CD14-positive monocyte (primary cell): Measurements from ENCODE around the gene GRIA3. TPM values are rescaled to one million over a fixed set of nuclear protein-coding genes. Genes with fewer than 3 reads are reported as not detected.

Source experiments
- DNase-seq, 3 donors: peaks; one replicate each; pipeline ENCODE4 v3.0.0-alpha.2; 2011 to 2022
- H2AFZ ChIP-seq: 2 replicates; pipeline ENCODE4 v1.6.0; 2012; ENCODE audit warnings: mild to moderate bottlenecking, low read depth, low read length, inconsistent platforms; ENCODE audit not compliant: insufficient read depth, poor library complexity, severe bottlenecking
- H3K27ac ChIP-seq, 2 donors: 1 replicate in 1 of 2; 2 replicates in 1 of 2; pipeline ENCODE4 v1.5.1; 2012 to 2013; ENCODE audit warnings: low read length in 2 of 2, control low read depth in 1 of 2, inconsistent platforms in 1 of 2, low read depth in 1 of 2, mild to moderate bottlenecking in 1 of 2
- H3K27me3 ChIP-seq, 2 donors: one replicate each; pipeline versions ENCODE4 v1.6.0 to v1.6.1; 2011 to 2013; ENCODE audit warnings: low read length in 2 of 2; ENCODE audit not compliant: control insufficient read depth in 2 of 2, insufficient read depth in 2 of 2
- H3K36me3 ChIP-seq, 2 donors: replicated peaks in 1 of 2; 1 replicate in 1 of 2; 2 replicates in 1 of 2; pipeline versions ENCODE4 v1.5.1 to v1.6.1; 2012 to 2013; ENCODE audit warnings: low read length in 2 of 2, control low read depth in 1 of 2, inconsistent platforms in 1 of 2, mild to moderate bottlenecking in 1 of 2; ENCODE audit not compliant: insufficient read depth in 2 of 2, control insufficient read depth in 1 of 2
- H3K4me1 ChIP-seq, 2 donors: 1 replicate in 1 of 2; 2 replicates in 1 of 2; pipeline versions ENCODE4 v1.5.1 to v1.6.1; 2012 to 2013; ENCODE audit warnings: low read length in 2 of 2, control low read depth in 1 of 2, inconsistent platforms in 1 of 2, mild to moderate bottlenecking in 1 of 2, moderate library complexity in 1 of 2; ENCODE audit not compliant: insufficient read depth in 2 of 2, control insufficient read depth in 1 of 2
- H3K4me2 ChIP-seq: replicated peaks from 2 replicates; pipeline ENCODE3; 2012; ENCODE audit warnings: low read length, moderate library complexity, mild to moderate bottlenecking; ENCODE audit not compliant: poor library complexity, severe bottlenecking; ENCODE audit errors: extremely low read depth
- H3K4me3 ChIP-seq, 3 experiments: fragments of 200-600 bp in 1 of 3; sonication (generic) in 1 of 3; replicated peaks in 1 of 3; 1 replicate in 2 of 3; 2 replicates in 1 of 3; pipeline ENCODE4 v1.5.1; 2011 to 2013; ENCODE audit warnings: low read length in 3 of 3, mild to moderate bottlenecking in 3 of 3, control low read depth in 2 of 3, low read depth in 2 of 3, inconsistent platforms in 1 of 3, moderate library complexity in 1 of 3
- H3K79me2 ChIP-seq: 2 replicates; pipeline ENCODE4 v1.6.0; 2012; ENCODE audit warnings: mild to moderate bottlenecking, control low read depth, inconsistent platforms, low read length, moderate library complexity; ENCODE audit not compliant: insufficient read depth
- H3K9ac ChIP-seq: 2 replicates; pipeline ENCODE4 v1.6.0; 2017; ENCODE audit warnings: low read length, mild to moderate bottlenecking; ENCODE audit not compliant: insufficient read depth, poor library complexity, severe bottlenecking
- H3K9me3 ChIP-seq, 2 donors: replicated peaks in 1 of 2; 1 replicate in 1 of 2; 2 replicates in 1 of 2; pipeline versions ENCODE4 v1.5.1 to v1.6.1; 2012 to 2013; ENCODE audit warnings: low read length in 2 of 2, control low read depth in 1 of 2; ENCODE audit not compliant: control insufficient read depth in 1 of 2, insufficient read depth in 1 of 2
- H4K20me1 ChIP-seq: 2 replicates; pipeline ENCODE4 v1.6.0; 2012; ENCODE audit warnings: mild to moderate bottlenecking, low read length, control low read depth, moderate library complexity; ENCODE audit not compliant: insufficient read depth
- H3K27ac Mint-ChIP-seq, 7 donors: one replicate each; pipeline ENCODE4 v1.8.0; 2020; ENCODE audit warnings: mild to moderate bottlenecking in 7 of 7, mixed read lengths in 7 of 7, moderate library complexity in 6 of 7, inconsistent platforms in 2 of 7
- H3K27me3 Mint-ChIP-seq, 3 donors: one replicate each; pipeline ENCODE4 v1.8.0; 2021 to 2022; ENCODE audit warnings: low read depth in 3 of 3, mild to moderate bottlenecking in 3 of 3, mixed read lengths in 3 of 3, moderate library complexity in 3 of 3, inconsistent platforms in 1 of 3
- H3K36me3 Mint-ChIP-seq, 2 donors: one replicate each; pipeline ENCODE4 v1.8.0; 2020; ENCODE audit warnings: mixed read lengths in 2 of 2, inconsistent platforms in 1 of 2, mild to moderate bottlenecking in 1 of 2
- H3K4me1 Mint-ChIP-seq: one replicate; pipeline ENCODE4 v1.8.0; 2020; ENCODE audit warnings: mild to moderate bottlenecking, mixed read lengths
- H3K4me3 Mint-ChIP-seq, 2 donors: one replicate each; pipeline ENCODE4 v1.8.0; 2020; ENCODE audit warnings: mild to moderate bottlenecking in 2 of 2, mixed read lengths in 2 of 2, moderate library complexity in 1 of 2
- H3K9me3 Mint-ChIP-seq, 7 donors: one replicate each; pipeline ENCODE4 v1.8.0; 2020 to 2022; ENCODE audit warnings: mixed read lengths in 7 of 7, mild to moderate bottlenecking in 6 of 7, moderate library complexity in 6 of 7, inconsistent platforms in 2 of 7
- WGBS: methylation state at CpG from one replicate; pipeline ENCODE4 v1.1.5; 2013; ENCODE audit warnings: missing lambda C conversion rate; ENCODE audit not compliant: insufficient coverage; 5-methylcytosine and 5-hydroxymethylcytosine counted together
- intact Hi-C, 2 donors: fragments of 100-400 bp; cut with micrococcal nuclease; formaldehyde crosslinking; loops; one replicate each; pipeline versions ENCODE4 v1.15.0 to v1.15.1; 2023
- polyA minus RNA-seq: library from RNA; depleted of rRNA, polyadenylated mRNA; stranded (reverse); fragments of >200 nt; gene quantifications from 2 replicates; pipeline ENCODE4 v1.2.3, GENCODE V29; 2012
- polyA plus RNA-seq, 3 donors: library from polyadenylated mRNA; depleted of rRNA in 1 of 3; unstranded in 2 of 3; stranded (reverse) in 1 of 3; fragments of 300-500 nt in 2 of 3; fragments of >200 nt in 1 of 3; fragmentation: Illumina TruSeq in 2 of 3; gene quantifications; 1 replicate in 2 of 3; 2 replicates in 1 of 3; pipeline ENCODE4 v1.2.3, GENCODE V29; 2012 to 2021
- total RNA-seq, 12 experiments: library from RNA in 1 of 12; stranded (reverse) in 1 of 12; fragments of 120-200 nt in 1 of 12; gene quantifications; one replicate each; pipeline ENCODE4 v1.2.4 and lab custom pipeline; 2013 to 2026; ENCODE audit warnings: mixed read lengths in 6 of 12, inconsistent platforms in 1 of 12
- TF ChIP-seq, protein P1 (sequence below): fragments of 200-600 bp; IDR thresholded peaks from one replicate; pipeline ENCODE4 v1.8.0; 2022; ENCODE audit warnings: antibody characterized with exemption, mild to moderate bottlenecking

The GRIA3 gene
- total RNA-seq (2013) = 0.04 TPM
- not detected for polyA plus RNA-seq
- polyA minus RNA-seq = not detected in 2 replicates
- 0 to 0.92 (median 0) reads per million in 11 experiments for total RNA-seq (lab: John Stamatoyannopoulos, UW)

DNA sequence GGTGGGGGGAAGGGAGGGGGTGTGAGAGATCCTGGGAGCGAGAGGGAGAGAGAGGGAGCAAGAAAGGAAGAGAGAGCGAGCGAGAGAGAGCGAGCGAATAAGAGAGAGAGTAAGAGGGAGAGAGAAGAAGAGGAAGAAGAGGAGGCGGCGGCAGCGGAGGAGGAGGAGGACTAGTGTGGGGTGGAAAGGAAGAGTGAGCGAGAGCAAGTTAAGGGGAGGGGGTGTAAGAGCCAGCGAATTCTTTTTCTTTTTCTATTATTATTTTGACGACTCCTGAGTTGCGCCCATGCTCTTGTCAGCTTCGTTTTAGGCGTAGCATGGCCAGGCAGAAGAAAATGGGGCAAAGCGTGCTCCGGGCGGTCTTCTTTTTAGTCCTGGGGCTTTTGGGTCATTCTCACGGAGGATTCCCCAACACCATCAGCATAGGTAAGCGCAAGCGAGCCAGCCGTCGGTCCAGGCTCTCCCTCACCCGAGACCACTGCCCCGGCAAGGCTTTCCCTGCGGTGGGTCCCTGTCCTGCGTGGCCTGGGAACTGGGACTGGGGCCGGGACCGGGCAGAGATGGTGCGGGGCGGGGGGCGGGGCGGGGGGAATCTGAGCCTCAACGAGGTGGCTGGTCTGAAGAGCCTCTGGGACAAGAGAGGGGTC lies at the start of gene GRIA3:
Gene GRIA3, plus strand, starts transcription at position 60 of the 647 bp plus-strand sequence. Its CDS starts 258 bp downstream, at position 318.
- H3K79me2 ChIP-seq = no peaks in the 10 kb centered on the region
- H3K4me1 ChIP-seq = no peaks in the 10 kb centered on the region
- DNase-seq = no peak
- H3K4me3 ChIP-seq = no peak within 1 kb of the TSS
- TF ChIP-seq, protein P1, sequence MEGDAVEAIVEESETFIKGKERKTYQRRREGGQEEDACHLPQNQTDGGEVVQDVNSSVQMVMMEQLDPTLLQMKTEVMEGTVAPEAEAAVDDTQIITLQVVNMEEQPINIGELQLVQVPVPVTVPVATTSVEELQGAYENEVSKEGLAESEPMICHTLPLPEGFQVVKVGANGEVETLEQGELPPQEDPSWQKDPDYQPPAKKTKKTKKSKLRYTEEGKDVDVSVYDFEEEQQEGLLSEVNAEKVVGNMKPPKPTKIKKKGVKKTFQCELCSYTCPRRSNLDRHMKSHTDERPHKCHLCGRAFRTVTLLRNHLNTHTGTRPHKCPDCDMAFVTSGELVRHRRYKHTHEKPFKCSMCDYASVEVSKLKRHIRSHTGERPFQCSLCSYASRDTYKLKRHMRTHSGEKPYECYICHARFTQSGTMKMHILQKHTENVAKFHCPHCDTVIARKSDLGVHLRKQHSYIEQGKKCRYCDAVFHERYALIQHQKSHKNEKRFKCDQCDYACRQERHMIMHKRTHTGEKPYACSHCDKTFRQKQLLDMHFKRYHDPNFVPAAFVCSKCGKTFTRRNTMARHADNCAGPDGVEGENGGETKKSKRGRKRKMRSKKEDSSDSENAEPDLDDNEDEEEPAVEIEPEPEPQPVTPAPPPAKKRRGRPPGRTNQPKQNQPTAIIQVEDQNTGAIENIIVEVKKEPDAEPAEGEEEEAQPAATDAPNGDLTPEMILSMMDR = no peak
- Mint-ChIP-seq H3K9me3 (peaks cover 0 to 14% (median 7%) of the 10 kb centered on the region in 7 donors), H3K27ac (no peak within 1 kb of the TSS), H3K27me3 (peaks cover 37 to 55% (median 51%) of the 10 kb centered on the region in 3 donors), H3K36me3 (no peaks in the 10 kb centered on the region), H3K4me1 (peaks cover 7% of the 10 kb centered on the region), H3K4me3 (peak within 1 kb of the TSS in 1 of 2 donors; percentile 84)
- no peaks in the 10 kb centered on the region for H3K9me3 ChIP-seq
- H4K20me1 ChIP-seq = no peaks in the 10 kb centered on the region
- H3K27me3 ChIP-seq = peaks cover 22 to 43% of the 10 kb centered on the region in 2 donors
- no peaks in the 10 kb centered on the region for H3K36me3 ChIP-seq
- WGBS = 4% methylated on average over 10 of the region's 33 CpGs
- peak within 1 kb of the TSS; percentile 30 for H3K4me2 ChIP-seq
- intact Hi-C loops = no loop called here
- no peak within 1 kb of the TSS for H3K9ac ChIP-seq
- no peak within 1 kb of the TSS for H2AFZ ChIP-seq
- H3K27ac ChIP-seq = no peak within 1 kb of the TSS

- Mint-ChIP-seq H3K27ac (no peak overlapping the region), H3K4me3 (no peak overlapping the region), H3K27me3 (peaks cover 0 to 1% (median 1%) of the 10 kb centered on the region in 3 donors), H3K9me3 (peaks cover 0 to 2% (median 0%) of the 10 kb centered on the region in 7 donors), H3K36me3 (no peaks in the 10 kb centered on the region), H3K4me1 (no peaks in the 10 kb centered on the region)
- Histone ChIP-seq H3K4me1 (no peaks in the 10 kb centered on the region), H3K27me3 (no peaks in the 10 kb centered on the region), H3K9me3 (no peaks in the 10 kb centered on the region), H2AFZ (no peak overlapping the region), H3K36me3 (no peaks in the 10 kb centered on the region), H3K79me2 (no peaks in the 10 kb centered on the region), H4K20me1 (no peaks in the 10 kb centered on the region), H3K9ac (no peak overlapping the region), H3K4me2 (no peak overlapping the region), H3K27ac (no peak overlapping the region), H3K4me3 (no peak overlapping the region)
- TF ChIP-seq, protein P1 = no peak
- no CpG with 5 or more reads among the region's 1 CpG for WGBS
- no peak for DNase-seq
- intact Hi-C loops = no loop called here
These were observed 45.6 kb upstream of the GRIA3 start for GRCh38 chrX:123138473-123138872.
